ENCODE measurements around the gene MROH2B. TPM values are rescaled to one million over a fixed set of nuclear protein-coding genes. Genes with fewer than 3 reads are reported as not detected.

The MROH2B gene
- total and polyA plus RNA-seq, 2 experiments from 2014 or later, result not detected

DNA sequence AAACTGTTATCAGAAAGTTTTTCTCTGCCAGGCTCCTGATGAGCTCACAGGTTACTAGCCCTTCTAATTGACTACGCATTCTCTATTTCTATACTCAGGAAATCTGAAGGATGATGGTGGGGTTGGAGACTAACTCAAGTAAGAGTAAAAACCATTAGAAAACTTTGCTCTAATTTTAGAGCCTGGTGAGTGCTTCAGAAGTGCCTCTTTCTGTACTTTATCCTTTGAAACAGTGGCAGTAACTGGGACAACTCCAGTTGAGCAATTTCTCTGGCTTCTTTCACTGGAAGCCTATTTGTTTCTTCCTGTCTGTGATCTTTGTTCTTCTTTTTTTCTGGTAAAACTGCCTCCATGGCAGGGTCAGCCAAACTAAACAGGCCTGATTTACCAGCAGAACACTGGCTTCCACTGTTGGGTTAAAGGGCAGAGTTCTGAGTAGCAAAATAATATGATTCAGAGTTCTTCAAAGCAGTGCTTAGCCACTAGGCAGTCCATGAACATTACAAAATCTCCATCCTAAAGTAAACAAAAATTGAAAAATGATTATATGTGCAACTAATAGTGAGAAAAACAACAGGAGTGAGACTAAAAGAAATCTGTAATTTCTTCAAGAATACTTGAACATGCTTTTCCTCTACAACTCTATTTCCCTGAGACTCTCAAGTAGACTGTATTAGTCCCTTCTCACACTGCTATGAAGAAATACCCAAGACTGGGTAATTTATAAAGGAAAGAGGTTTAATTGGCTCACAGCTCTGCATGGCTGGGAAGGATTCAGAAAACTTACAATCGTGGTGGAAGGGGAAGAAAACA is 79.8 kb downstream of the MROH2B start:
- peak overlapping the region; percentile 82 for H3K27ac ChIP-seq
- TF ChIP-seq, protein P1, sequence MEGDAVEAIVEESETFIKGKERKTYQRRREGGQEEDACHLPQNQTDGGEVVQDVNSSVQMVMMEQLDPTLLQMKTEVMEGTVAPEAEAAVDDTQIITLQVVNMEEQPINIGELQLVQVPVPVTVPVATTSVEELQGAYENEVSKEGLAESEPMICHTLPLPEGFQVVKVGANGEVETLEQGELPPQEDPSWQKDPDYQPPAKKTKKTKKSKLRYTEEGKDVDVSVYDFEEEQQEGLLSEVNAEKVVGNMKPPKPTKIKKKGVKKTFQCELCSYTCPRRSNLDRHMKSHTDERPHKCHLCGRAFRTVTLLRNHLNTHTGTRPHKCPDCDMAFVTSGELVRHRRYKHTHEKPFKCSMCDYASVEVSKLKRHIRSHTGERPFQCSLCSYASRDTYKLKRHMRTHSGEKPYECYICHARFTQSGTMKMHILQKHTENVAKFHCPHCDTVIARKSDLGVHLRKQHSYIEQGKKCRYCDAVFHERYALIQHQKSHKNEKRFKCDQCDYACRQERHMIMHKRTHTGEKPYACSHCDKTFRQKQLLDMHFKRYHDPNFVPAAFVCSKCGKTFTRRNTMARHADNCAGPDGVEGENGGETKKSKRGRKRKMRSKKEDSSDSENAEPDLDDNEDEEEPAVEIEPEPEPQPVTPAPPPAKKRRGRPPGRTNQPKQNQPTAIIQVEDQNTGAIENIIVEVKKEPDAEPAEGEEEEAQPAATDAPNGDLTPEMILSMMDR (IDR thresholded peaks at IDR 0.05; ENCODE audit: low read depth, low read length), result no peak
- no peaks in the 10 kb centered on the region for H3K36me3 ChIP-seq
- peak; percentile 5 to 95 for DNase-seq (ENCODE audit: low read depth in 1 of 2, low spot score in 1 of 2)
- H3K4me1 ChIP-seq (ENCODE audit: low read depth), result peaks cover 12% of the 10 kb centered on the region
- H3K9me3 ChIP-seq (ENCODE audit: low read depth), result no peaks in the 10 kb centered on the region
- H3K27me3 ChIP-seq, result no peaks in the 10 kb centered on the region
- H3K4me3 ChIP-seq, result no peak overlapping the region

DNA sequence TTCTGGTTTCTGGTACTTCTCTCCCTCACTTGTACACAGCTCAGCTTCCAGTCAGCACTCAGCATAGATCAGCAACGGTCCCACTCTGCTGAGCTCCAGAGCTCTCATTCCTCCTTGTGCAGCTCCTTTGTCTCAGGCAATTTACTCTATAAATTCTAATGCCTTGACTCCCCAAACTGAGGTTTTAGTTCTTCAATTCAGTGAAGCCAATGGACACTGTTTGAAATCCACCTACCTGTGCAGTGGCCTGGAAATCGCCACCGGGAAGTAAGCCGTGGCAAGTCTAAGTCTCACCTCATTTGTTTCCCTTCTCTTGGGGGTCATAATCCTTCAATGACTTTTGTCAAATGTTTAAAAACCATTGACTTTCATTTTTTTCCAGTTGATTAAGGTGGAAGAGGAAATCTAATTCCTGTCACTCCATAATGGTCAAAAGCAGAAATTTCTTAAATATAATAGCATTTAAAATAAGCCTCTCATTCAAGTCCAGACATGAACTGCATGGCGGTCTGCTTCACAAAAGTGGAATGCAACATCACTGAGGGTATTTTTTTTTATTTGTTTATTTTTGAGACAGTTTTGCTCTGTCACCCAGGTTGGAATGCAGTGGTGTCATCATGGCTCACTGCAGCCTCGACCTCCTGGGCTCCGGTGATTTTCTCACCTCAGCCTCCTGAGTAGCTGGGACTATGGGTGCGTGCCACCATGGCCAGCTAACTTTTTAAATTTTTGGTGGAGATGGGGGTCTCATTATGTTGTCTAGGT is 82.2 kb downstream of the MROH2B start:
- peaks cover 12% of the 10 kb centered on the region for H3K4me1 ChIP-seq (ENCODE audit: low read depth)
- no peaks in the 10 kb centered on the region for H3K36me3 ChIP-seq
- H3K4me3 ChIP-seq, result no peak overlapping the region
- TF ChIP-seq, protein P1 (IDR thresholded peaks at IDR 0.05; ENCODE audit: low read depth, low read length), result no peak
- no peak overlapping the region for H3K27ac ChIP-seq
- H3K27me3 ChIP-seq, result no peaks in the 10 kb centered on the region
- no peak for DNase-seq (ENCODE audit: low read depth in 1 of 2, low spot score in 1 of 2)
- no peaks in the 10 kb centered on the region for H3K9me3 ChIP-seq (ENCODE audit: low read depth)

DNA sequence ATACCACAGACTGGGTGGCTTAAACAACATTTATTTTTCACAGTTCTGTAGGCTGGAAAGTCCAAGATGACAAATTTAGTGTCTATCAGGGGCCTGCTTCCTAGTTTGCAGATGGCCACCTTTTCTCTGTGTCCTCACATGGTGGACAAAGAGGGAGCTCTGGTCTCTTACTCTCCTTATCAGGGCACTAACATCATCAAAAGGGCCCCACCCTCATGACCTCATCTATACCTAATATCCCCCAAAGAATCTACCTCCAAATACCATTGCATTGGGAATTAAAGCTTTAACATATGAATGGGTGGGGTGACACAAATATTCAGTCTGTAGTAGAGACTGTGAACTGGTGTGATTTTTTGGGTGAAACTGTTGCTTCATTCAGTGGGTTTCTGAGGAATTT is 83.8 kb downstream of the MROH2B start:
- Histone ChIP-seq H3K4me1 (ENCODE audit: low read depth) (peaks cover 12% of the 10 kb centered on the region), H3K27ac (no peak overlapping the region), H3K4me3 (no peak overlapping the region), H3K9me3 (ENCODE audit: low read depth) (no peaks in the 10 kb centered on the region), H3K36me3 (no peaks in the 10 kb centered on the region), H3K27me3 (no peaks in the 10 kb centered on the region)
- TF ChIP-seq, protein P1 (IDR thresholded peaks at IDR 0.05; ENCODE audit: low read depth, low read length), result no peak
- DNase-seq (ENCODE audit: low read depth in 1 of 2, low spot score in 1 of 2), result no peak

DNA sequence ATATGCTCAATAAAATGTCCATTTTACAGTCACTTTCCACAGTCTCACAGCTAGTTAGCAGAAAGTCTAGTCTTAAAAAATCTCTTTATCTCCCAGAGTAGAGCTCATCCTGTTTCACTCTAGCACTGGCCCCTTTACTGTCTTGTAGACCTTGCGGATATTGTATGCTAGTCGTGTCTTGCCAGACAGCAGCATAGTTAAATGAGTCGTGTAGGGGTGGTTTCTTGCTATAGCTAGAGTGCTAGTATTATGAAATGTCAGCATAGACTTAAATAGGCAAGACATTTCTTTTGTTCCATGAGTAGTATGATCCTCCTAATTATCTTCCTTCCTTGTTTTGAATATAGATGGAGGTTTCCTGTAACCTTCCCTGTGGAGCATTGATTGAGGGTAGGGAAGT is 84.5 kb downstream of the MROH2B start:
- TF ChIP-seq, protein P1 (IDR thresholded peaks at IDR 0.05; ENCODE audit: low read depth, low read length), result no peak
- no peaks in the 10 kb centered on the region for H3K9me3 ChIP-seq (ENCODE audit: low read depth)
- DNase-seq (ENCODE audit: low read depth in 1 of 2, low spot score in 1 of 2), result peak in 1 of 2 donors; percentile 55
- no peak overlapping the region for H3K27ac ChIP-seq
- no peak overlapping the region for H3K4me3 ChIP-seq
- H3K4me1 ChIP-seq (ENCODE audit: low read depth), result peaks cover 12% of the 10 kb centered on the region
- H3K36me3 ChIP-seq, result no peaks in the 10 kb centered on the region
- no peaks in the 10 kb centered on the region for H3K27me3 ChIP-seq

DNA sequence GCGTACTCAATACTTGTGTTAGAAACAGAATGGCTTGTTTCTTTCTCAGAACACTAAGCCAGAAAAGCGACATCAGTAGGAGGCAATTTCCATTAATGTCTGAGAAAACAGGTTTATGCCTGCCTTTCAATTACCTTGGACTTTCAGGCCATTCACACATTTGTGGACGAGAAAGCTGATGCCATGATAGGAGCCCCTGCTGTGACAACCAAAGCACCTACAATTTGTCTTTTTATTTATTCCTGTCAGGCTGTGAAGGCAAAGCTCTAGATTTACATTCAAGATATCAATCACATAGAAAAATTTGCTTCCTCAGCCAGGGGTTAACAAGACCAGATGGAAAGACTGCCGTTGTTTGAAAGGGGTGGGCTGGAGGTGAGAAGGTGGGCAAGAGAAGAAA is 85.6 kb downstream of the MROH2B start:
- no peaks in the 10 kb centered on the region for H3K4me1 ChIP-seq (ENCODE audit: low read depth)
- no peak overlapping the region for H3K4me3 ChIP-seq
- no peaks in the 10 kb centered on the region for H3K27me3 ChIP-seq
- no peak overlapping the region for H3K27ac ChIP-seq
- no peaks in the 10 kb centered on the region for H3K36me3 ChIP-seq
- TF ChIP-seq, protein P1 (IDR thresholded peaks at IDR 0.05; ENCODE audit: low read depth, low read length), result no peak
- no peak for DNase-seq (ENCODE audit: low read depth in 1 of 2, low spot score in 1 of 2)
- no peaks in the 10 kb centered on the region for H3K9me3 ChIP-seq (ENCODE audit: low read depth)

Measured in cardiac muscle cell (in vitro differentiated cells and primary cell).